ENCODE data around the gene DRICH1. TPM values are rescaled to one million over a fixed set of nuclear protein-coding genes. Genes with fewer than 3 reads are reported as not detected.

The DRICH1 gene
- total RNA-seq, 1 donor from 2014 or later: not detected

Other genes starting within 250 kb of the DRICH1 start
- gene IGLL1, start 52.0 kb downstream of the DRICH1 start, total RNA-seq: not detected
- gene RGL4, start 58.7 kb upstream of the DRICH1 start, total RNA-seq: not detected
- gene ZNF70, start 118.8 kb upstream of the DRICH1 start, total RNA-seq: 5.2 TPM
- gene VPREB3, start 122.1 kb upstream of the DRICH1 start, total RNA-seq: not detected
- not detected for gene C22orf15, start 130.7 kb upstream of the DRICH1 start, total RNA-seq
- gene CHCHD10, start 135.7 kb upstream of the DRICH1 start, total RNA-seq: 2.0 TPM
- 7.6 TPM for gene MMP11, start 140.5 kb upstream of the DRICH1 start, total RNA-seq
- 22.1 TPM for gene SMARCB1, start 154.6 kb upstream of the DRICH1 start, total RNA-seq
- gene DERL3, start 206.7 kb upstream of the DRICH1 start, total RNA-seq: 7.5 TPM
- gene SLC2A11, start 225.6 kb upstream of the DRICH1 start, total RNA-seq: not detected